ENCODE data around the gene MFN2.

DNA sequence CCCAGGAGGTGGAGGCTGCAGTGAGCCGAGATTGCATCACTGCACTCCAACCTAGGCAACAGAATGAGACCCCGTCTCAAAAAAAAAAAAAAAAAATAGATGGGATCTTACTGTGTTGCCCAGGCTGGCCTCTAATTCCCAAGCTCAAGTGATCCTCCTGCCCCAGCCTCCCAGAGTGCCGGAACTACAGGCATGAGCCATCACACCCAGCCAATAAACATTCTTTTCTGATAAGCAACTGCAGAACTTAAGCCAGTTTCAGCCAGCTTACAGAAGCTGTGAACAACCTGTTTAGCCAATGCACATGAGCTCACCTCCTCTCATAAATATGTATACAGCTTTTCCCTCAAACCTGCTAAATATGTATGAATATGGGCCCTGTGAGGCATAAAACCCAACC, 35.9 kb downstream of the MFN2 start:
- TF ChIP-seq, protein P1, sequence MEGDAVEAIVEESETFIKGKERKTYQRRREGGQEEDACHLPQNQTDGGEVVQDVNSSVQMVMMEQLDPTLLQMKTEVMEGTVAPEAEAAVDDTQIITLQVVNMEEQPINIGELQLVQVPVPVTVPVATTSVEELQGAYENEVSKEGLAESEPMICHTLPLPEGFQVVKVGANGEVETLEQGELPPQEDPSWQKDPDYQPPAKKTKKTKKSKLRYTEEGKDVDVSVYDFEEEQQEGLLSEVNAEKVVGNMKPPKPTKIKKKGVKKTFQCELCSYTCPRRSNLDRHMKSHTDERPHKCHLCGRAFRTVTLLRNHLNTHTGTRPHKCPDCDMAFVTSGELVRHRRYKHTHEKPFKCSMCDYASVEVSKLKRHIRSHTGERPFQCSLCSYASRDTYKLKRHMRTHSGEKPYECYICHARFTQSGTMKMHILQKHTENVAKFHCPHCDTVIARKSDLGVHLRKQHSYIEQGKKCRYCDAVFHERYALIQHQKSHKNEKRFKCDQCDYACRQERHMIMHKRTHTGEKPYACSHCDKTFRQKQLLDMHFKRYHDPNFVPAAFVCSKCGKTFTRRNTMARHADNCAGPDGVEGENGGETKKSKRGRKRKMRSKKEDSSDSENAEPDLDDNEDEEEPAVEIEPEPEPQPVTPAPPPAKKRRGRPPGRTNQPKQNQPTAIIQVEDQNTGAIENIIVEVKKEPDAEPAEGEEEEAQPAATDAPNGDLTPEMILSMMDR (IDR thresholded peaks at IDR 0.05): no peak
- TF ChIP-seq POLR2AphosphoS5 (IDR thresholded peaks at IDR 0.05; ENCODE audit: low read depth, low read length) (no peak), TCF7L2 (IDR thresholded peaks at IDR 0.05; ENCODE audit: low read depth, low read length) (no peak), SIN3A (IDR thresholded peaks at IDR 0.05; ENCODE audit: borderline replicate concordance, insufficient read depth, low read depth, low read length) (no peak)
